HG03575 (cell line): Measurements from ENCODE around the gene TMEM38B.

ENCODE experiments used
- ATAC-seq: cut with Tn5 transposase; IDR thresholded peaks from one replicate; pipeline ENCODE4 v1.9.1; 2021; ENCODE audit not compliant: unreplicated experiment, insufficient number of reproducible peaks, low FRiP score; ENCODE audit errors: extremely low read depth

Gene TMEM38B

GRCh38 chr9:105694190-105694847 is at the start of gene TMEM38B:
TMEM38B (plus strand) TSS chr9:105694541; CDS start chr9:105694661, 120 bp downstream.
- peak; percentile 19 for ATAC-seq

GRCh38 chr9:105646879-105647594 is 47.3 kb upstream of the TMEM38B start:
- ATAC-seq, result no peak

GRCh38 chr9:105647595-105648349 is 46.6 kb upstream of the TMEM38B start:
- no peak for ATAC-seq

GRCh38 chr9:105651806-105652205 is 42.5 kb upstream of the TMEM38B start:
- ATAC-seq, result no peak

GRCh38 chr9:105656131-105656921 is 38.0 kb upstream of the TMEM38B start:
- no peak for ATAC-seq

GRCh38 chr9:105658351-105658750 is 36.0 kb upstream of the TMEM38B start:
- ATAC-seq, result no peak

- no peak for ATAC-seq
Observed at GRCh38 chr9:105661011-105661410, 33.3 kb upstream of the TMEM38B start.

- no peak for ATAC-seq
Observed at GRCh38 chr9:105662184-105663104, 31.9 kb upstream of the TMEM38B start, which contains the start of gene TAL2. TAL2 (plus strand) TSS chr9:105662457; CDS start chr9:105662497, 40 bp downstream.

GRCh38 chr9:105663914-105664313 is 30.4 kb upstream of the TMEM38B start:
- ATAC-seq, result no peak

GRCh38 chr9:105667867-105668266 is 26.5 kb upstream of the TMEM38B start:
- ATAC-seq, result no peak

- no peak for ATAC-seq
Observed at GRCh38 chr9:105670315-105670714, 24.0 kb upstream of the TMEM38B start.

- ATAC-seq, result no peak
Observed at GRCh38 chr9:105670775-105671174, 23.6 kb upstream of the TMEM38B start.

GRCh38 chr9:105672711-105673234 is 21.6 kb upstream of the TMEM38B start:
- no peak for ATAC-seq

- no peak for ATAC-seq
Observed at GRCh38 chr9:105673850-105674387, 20.4 kb upstream of the TMEM38B start.

GRCh38 chr9:105676351-105676923 is 17.9 kb upstream of the TMEM38B start:
- ATAC-seq, result no peak

GRCh38 chr9:105678163-105678562 is 16.2 kb upstream of the TMEM38B start:
- no peak for ATAC-seq

- ATAC-seq, result no peak
Observed at GRCh38 chr9:105678781-105679180, 15.6 kb upstream of the TMEM38B start.
